B cell (primary cell): ENCODE results near the gene DNPH1. TPM values are rescaled to one million over a fixed set of nuclear protein-coding genes. Genes with fewer than 3 reads are reported as not detected.

ENCODE experiments used
- ATAC-seq: fragments of 200-7000 bp; cut with Tn5 transposase; one replicate; pipeline ENCODE4 v1.10.0; 2021; ENCODE audit warnings: low read depth, mild to moderate bottlenecking, moderate number of reproducible peaks, moderate library complexity
- CTCF ChIA-PET: fragments of 350-600 bp; sonication (Branson Sonifier 250); formaldehyde crosslinking; loops from one replicate; lab custom pipeline; 2021; ENCODE audit warnings: antibody characterized with exemption, inconsistent platforms; lab: Charles Lee
- POLR2A ChIA-PET: fragments of 350-600 bp; sonication (Branson Sonifier 250); formaldehyde crosslinking; loops from one replicate; lab custom pipeline; 2021; ENCODE audit warnings: antibody characterized with exemption; lab: Charles Lee
- DNase-seq: peaks from one replicate; pipeline ENCODE4 v3.0.0; 2013
- H2AFZ ChIP-seq: 2 replicates; pipeline ENCODE4 v1.6.1; 2012; ENCODE audit warnings: mild to moderate bottlenecking, low read depth, low read length; ENCODE audit not compliant: insufficient read depth, poor library complexity, severe bottlenecking
- H3K27ac ChIP-seq, 2 donors: 1 replicate in 1 of 2; 2 replicates in 1 of 2; pipeline ENCODE4 v1.5.1; 2012 to 2013; ENCODE audit warnings: low read length in 2 of 2, mild to moderate bottlenecking in 2 of 2, moderate library complexity in 1 of 2
- H3K27me3 ChIP-seq, 4 experiments: fragments of 200-600 bp in 1 of 4; sonication (generic) in 1 of 4; replicated peaks in 1 of 4; 1 replicate in 2 of 4; 2 replicates in 2 of 4; pipeline versions ENCODE4 v1.6.1 to v1.7.0; 2013 to 2016; ENCODE audit warnings: low read length in 3 of 4, mild to moderate bottlenecking in 2 of 4, mixed read lengths in 1 of 4, moderate library complexity in 1 of 4; ENCODE audit not compliant: insufficient read depth in 4 of 4, control insufficient read depth in 3 of 4; ENCODE audit errors: control extremely low read depth in 1 of 4
- H3K36me3 ChIP-seq, 2 experiments: replicated peaks in 1 of 2; 1 replicate in 1 of 2; 2 replicates in 1 of 2; pipeline versions ENCODE4 v1.6.1 to v1.7.1; 2013; ENCODE audit warnings: low read length in 1 of 2; ENCODE audit not compliant: insufficient read depth in 2 of 2, control insufficient read depth in 1 of 2; ENCODE audit errors: control extremely low read depth in 1 of 2, extremely low read depth in 1 of 2
- H3K4me1 ChIP-seq, 2 donors: fragments of 200-600 bp in 1 of 2; sonication (generic) in 1 of 2; 1 replicate in 1 of 2; 2 replicates in 1 of 2; pipeline versions ENCODE4 v1.5.1 to v1.6.1; 2013 to 2017; ENCODE audit warnings: low read length in 2 of 2; ENCODE audit not compliant: control insufficient read depth in 2 of 2, insufficient read depth in 2 of 2
- H3K4me2 ChIP-seq: replicated peaks from 2 replicates; pipeline ENCODE3; 2012; ENCODE audit warnings: mild to moderate bottlenecking, low read depth, low read length; ENCODE audit not compliant: poor library complexity, severe bottlenecking
- H3K4me3 ChIP-seq, 5 experiments: fragments of 200-600 bp in 1 of 5; sonication (generic) in 1 of 5; 1 replicate in 3 of 5; 2 replicates in 2 of 5; pipeline versions ENCODE4 v1.5.1 to v1.7.0; 2011 to 2016; ENCODE audit warnings: low read length in 4 of 5, mild to moderate bottlenecking in 4 of 5, low read depth in 2 of 5, control low read depth in 1 of 5, moderate library complexity in 1 of 5; ENCODE audit not compliant: insufficient read depth in 1 of 5; ENCODE audit errors: control extremely low read depth in 1 of 5, extremely low read depth in 1 of 5
- H3K79me2 ChIP-seq: fragments of 200-600 bp; sonication (generic); one replicate; pipeline ENCODE4 v1.6.0; 2016; ENCODE audit warnings: low read length; ENCODE audit not compliant: control insufficient read depth, insufficient read depth
- H3K9ac ChIP-seq: fragments of 200-600 bp; sonication (generic); 2 replicates; pipeline ENCODE4 v1.6.1; 2017; ENCODE audit warnings: mild to moderate bottlenecking, low read length, moderate library complexity
- H3K9me3 ChIP-seq, 3 donors: one replicate each; pipeline versions ENCODE4 v1.6.1 to v1.7.1; 2013; ENCODE audit warnings: low read length in 2 of 3; ENCODE audit not compliant: control insufficient read depth in 2 of 3, insufficient read depth in 1 of 3; ENCODE audit errors: control extremely low read depth in 1 of 3
- H4K20me1 ChIP-seq: 2 replicates; pipeline ENCODE4 v1.6.0; 2012; ENCODE audit warnings: mild to moderate bottlenecking, low read length; ENCODE audit not compliant: insufficient read depth, control insufficient read depth, poor library complexity, severe bottlenecking
- H3K27ac Mint-ChIP-seq: one replicate; pipeline ENCODE4 v1.8.0; 2021; ENCODE audit warnings: mixed read lengths
- H3K27me3 Mint-ChIP-seq: one replicate; pipeline ENCODE4 v1.8.0; 2021; ENCODE audit warnings: mixed read lengths
- H3K4me1 Mint-ChIP-seq: one replicate; pipeline ENCODE4 v1.8.0; 2021; ENCODE audit warnings: mixed read lengths
- H3K4me3 Mint-ChIP-seq: one replicate; pipeline ENCODE4 v1.8.0; 2021; ENCODE audit warnings: mixed read lengths
- H3K9me3 Mint-ChIP-seq: one replicate; pipeline ENCODE4 v1.8.0; 2022; ENCODE audit warnings: mixed read lengths; ENCODE audit not compliant: insufficient read depth
- EZH2 ChIP-seq: IDR thresholded peaks from 2 replicates; pipeline ENCODE4 v1.6.1; 2012; ENCODE audit warnings: borderline replicate concordance, low read depth, mild to moderate bottlenecking, moderate library complexity, low read length; ENCODE audit not compliant: insufficient read depth, poor library complexity, severe bottlenecking
- WGBS: methylation state at CpG from one replicate; pipeline ENCODE4 v1.1.5; 2013; ENCODE audit warnings: missing lambda C conversion rate; ENCODE audit not compliant: insufficient coverage; 5-methylcytosine and 5-hydroxymethylcytosine counted together
- intact Hi-C: fragments of 100-400 bp; cut with micrococcal nuclease; formaldehyde crosslinking; loops from one replicate; pipeline ENCODE4 v1.10.0; 2022
- polyA plus RNA-seq: library from polyadenylated mRNA; depleted of rRNA; stranded (reverse); fragments of >200 nt; gene quantifications from 2 replicates; pipeline ENCODE4 v1.2.3, GENCODE V29; 2012
- total RNA-seq, 2 donors: library from RNA; stranded (reverse); fragments of 120-200 nt in 1 of 2; gene quantifications; 1 replicate in 1 of 2; 2 replicates in 1 of 2; pipeline versions ENCODE4 v1.2.3 to v1.2.4, GENCODE V29; 2013 to 2022
- TF ChIP-seq, protein P1 (sequence below): fragments of 200-600 bp; IDR thresholded peaks from one replicate; pipeline ENCODE4 v1.8.0; 2022; ENCODE audit warnings: antibody characterized with exemption, mild to moderate bottlenecking

DNPH1 gene
- total and polyA plus RNA-seq, 2 donors (not counting 1 experiment from before 2014, with no cell fraction given), result 29.0 to 52.8 TPM

DNA sequence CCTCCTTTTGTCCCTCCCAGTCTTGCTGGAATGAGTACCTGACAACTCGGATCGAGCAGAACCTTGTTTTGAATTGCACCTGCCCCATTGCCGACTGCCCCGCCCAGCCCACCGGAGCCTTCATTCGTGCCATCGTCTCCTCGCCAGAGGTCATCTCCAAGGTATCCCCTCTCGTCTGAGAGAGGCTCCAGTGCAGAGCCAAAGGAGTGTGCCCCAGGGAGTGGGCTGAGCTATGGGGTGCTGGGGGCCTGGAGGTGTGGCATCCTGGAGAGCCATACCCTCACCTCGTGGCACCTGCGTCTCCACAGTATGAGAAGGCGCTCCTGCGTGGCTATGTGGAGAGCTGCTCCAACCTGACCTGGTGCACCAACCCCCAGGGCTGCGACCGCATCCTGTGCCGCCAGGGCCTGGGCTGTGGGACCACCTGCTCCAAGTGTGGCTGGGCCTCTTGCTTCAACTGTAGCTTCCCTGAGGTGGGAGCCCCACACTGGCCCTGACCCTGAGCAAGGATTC is 8.8 kb downstream of the DNPH1 start:
- ChIA-PET POLR2A (no interaction called here), CTCF (interaction anchor here (1.2 kb wide), 1 partner anchor 9 kb away, joined by 3 read pairs; no protein-coding TSS in a partner anchor)
- Mint-ChIP-seq H3K4me1 (peaks cover 32% of the 10 kb centered on the region), H3K27me3 (no peaks in the 10 kb centered on the region), H3K27ac (no peak overlapping the region), H3K4me3 (no peak overlapping the region), H3K9me3 (no peaks in the 10 kb centered on the region)
- no peak overlapping the region for H2AFZ ChIP-seq
- WGBS, result 100% methylated on average over 16 of the region's 16 CpGs
- no peaks in the 10 kb centered on the region for H4K20me1 ChIP-seq
- no peak overlapping the region for H3K9ac ChIP-seq
- no peak for ATAC-seq
- H3K4me1 ChIP-seq, result peaks cover 25 to 34% of the 10 kb centered on the region in 2 donors
- H3K27ac ChIP-seq, result no peak overlapping the region
- intact Hi-C loops, result loop anchor here (10.0 kb wide), 1 partner anchor 404 kb away; the partner anchor contains the start of gene GTPBP2
- no peak overlapping the region for H3K4me3 ChIP-seq
- no peak for DNase-seq
- peaks cover 35% of the 10 kb centered on the region for H3K79me2 ChIP-seq
- no peaks in the 10 kb centered on the region for H3K9me3 ChIP-seq
- TF ChIP-seq EZH2, result no peak
- TF ChIP-seq, protein P1, sequence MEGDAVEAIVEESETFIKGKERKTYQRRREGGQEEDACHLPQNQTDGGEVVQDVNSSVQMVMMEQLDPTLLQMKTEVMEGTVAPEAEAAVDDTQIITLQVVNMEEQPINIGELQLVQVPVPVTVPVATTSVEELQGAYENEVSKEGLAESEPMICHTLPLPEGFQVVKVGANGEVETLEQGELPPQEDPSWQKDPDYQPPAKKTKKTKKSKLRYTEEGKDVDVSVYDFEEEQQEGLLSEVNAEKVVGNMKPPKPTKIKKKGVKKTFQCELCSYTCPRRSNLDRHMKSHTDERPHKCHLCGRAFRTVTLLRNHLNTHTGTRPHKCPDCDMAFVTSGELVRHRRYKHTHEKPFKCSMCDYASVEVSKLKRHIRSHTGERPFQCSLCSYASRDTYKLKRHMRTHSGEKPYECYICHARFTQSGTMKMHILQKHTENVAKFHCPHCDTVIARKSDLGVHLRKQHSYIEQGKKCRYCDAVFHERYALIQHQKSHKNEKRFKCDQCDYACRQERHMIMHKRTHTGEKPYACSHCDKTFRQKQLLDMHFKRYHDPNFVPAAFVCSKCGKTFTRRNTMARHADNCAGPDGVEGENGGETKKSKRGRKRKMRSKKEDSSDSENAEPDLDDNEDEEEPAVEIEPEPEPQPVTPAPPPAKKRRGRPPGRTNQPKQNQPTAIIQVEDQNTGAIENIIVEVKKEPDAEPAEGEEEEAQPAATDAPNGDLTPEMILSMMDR, result no peak
- no peaks in the 10 kb centered on the region for H3K27me3 ChIP-seq
- H3K36me3 ChIP-seq, result peaks cover 1 to 43% of the 10 kb centered on the region in 2 experiments
- H3K4me2 ChIP-seq, result no peak overlapping the region

GRCh38 chr6:43219814-43220213 is 9.5 kb downstream of the DNPH1 start:
- no peak overlapping the region for H3K4me2 ChIP-seq
- no peaks in the 10 kb centered on the region for H3K27me3 ChIP-seq
- H3K27ac Mint-ChIP-seq, result peak overlapping the region; percentile 71
- H3K9me3 Mint-ChIP-seq, result no peaks in the 10 kb centered on the region
- peaks cover 1 to 48% of the 10 kb centered on the region in 2 experiments for H3K36me3 ChIP-seq
- peaks cover 28% of the 10 kb centered on the region for H3K4me1 Mint-ChIP-seq
- no peak overlapping the region for H3K4me3 ChIP-seq
- no peak overlapping the region for H2AFZ ChIP-seq
- H3K4me3 Mint-ChIP-seq, result no peak overlapping the region
- TF ChIP-seq, protein P1, result no peak
- TF ChIP-seq EZH2, result no peak
- H3K79me2 ChIP-seq, result peaks cover 35% of the 10 kb centered on the region
- intact Hi-C loops, result loop anchor here (10.0 kb wide), 1 partner anchor 405 kb away; the partner anchor contains the start of gene GTPBP2
- H4K20me1 ChIP-seq, result no peaks in the 10 kb centered on the region
- POLR2A ChIA-PET, result no interaction called here
- no peaks in the 10 kb centered on the region for H3K9me3 ChIP-seq
- no peak overlapping the region for H3K9ac ChIP-seq
- 97% methylated on average over 6 of the region's 7 CpGs for WGBS
- H3K4me1 ChIP-seq, result peaks cover 21 to 27% of the 10 kb centered on the region in 2 donors
- no peaks in the 10 kb centered on the region for H3K27me3 Mint-ChIP-seq
- no peak for DNase-seq
- no peak for ATAC-seq
- CTCF ChIA-PET, result interaction anchor here (1.2 kb wide), 1 partner anchor 10 kb away, joined by 3 read pairs; no protein-coding TSS in a partner anchor
- no peak overlapping the region for H3K27ac ChIP-seq
